ENCODE results near the gene C9orf152. TPM values are rescaled to one million over a fixed set of nuclear protein-coding genes. Genes with fewer than 3 reads are reported as not detected.
A peak's percentile ranks its signal among the peaks of the same experiment; 100 is the strongest.

Gene C9orf152
- total and polyA plus RNA-seq, 9 of the 15 experiments (the other 6 are each of a cell fraction or from before 2014, with no cell fraction given) = not detected

DNA sequence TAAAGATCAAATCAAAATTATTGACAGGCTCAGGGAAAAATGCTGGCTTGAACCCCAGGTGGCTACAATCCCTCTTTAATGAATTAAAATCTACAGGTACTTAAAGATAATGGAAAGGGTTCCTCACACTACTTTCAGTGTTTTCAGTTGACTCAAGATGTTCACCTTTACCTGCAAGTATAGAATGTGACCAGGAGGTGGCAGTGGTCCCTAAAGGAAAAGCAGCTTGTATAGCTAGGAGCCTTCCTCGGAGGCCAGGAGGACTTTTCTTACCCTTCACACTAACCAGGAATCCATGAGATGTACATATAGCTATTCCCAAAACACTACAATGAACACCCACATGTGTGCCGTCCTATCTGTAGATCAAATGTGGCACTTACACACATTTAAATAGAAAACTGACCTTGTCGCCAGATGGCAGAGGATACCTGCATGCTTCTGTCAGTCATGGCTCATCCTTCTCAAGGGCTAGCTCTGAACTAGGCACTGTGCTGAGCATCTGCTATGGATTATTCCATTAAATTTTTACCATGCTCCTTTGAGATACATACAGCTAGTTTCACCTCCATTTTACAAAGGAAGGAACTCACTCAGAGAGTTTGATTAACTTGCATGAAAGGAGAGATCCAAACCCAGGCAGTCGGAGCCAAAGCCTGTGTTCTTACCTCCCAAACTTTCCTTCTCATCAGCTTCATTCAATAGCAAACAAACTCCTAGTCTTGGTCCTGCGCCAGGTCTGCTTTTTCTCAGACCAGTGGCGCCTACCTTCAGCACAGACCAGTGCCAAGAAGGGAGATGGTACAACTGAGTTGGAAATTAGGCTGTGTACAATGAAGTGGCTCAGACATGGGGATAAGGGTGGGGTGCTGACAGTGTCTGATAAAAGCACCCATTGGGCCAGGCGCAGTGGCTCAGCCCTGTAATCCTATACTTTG lies 24.5 kb downstream of the C9orf152 start (continued):
- TF ChIP-seq, protein P1, sequence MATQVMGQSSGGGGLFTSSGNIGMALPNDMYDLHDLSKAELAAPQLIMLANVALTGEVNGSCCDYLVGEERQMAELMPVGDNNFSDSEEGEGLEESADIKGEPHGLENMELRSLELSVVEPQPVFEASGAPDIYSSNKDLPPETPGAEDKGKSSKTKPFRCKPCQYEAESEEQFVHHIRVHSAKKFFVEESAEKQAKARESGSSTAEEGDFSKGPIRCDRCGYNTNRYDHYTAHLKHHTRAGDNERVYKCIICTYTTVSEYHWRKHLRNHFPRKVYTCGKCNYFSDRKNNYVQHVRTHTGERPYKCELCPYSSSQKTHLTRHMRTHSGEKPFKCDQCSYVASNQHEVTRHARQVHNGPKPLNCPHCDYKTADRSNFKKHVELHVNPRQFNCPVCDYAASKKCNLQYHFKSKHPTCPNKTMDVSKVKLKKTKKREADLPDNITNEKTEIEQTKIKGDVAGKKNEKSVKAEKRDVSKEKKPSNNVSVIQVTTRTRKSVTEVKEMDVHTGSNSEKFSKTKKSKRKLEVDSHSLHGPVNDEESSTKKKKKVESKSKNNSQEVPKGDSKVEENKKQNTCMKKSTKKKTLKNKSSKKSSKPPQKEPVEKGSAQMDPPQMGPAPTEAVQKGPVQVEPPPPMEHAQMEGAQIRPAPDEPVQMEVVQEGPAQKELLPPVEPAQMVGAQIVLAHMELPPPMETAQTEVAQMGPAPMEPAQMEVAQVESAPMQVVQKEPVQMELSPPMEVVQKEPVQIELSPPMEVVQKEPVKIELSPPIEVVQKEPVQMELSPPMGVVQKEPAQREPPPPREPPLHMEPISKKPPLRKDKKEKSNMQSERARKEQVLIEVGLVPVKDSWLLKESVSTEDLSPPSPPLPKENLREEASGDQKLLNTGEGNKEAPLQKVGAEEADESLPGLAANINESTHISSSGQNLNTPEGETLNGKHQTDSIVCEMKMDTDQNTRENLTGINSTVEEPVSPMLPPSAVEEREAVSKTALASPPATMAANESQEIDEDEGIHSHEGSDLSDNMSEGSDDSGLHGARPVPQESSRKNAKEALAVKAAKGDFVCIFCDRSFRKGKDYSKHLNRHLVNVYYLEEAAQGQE (IDR thresholded peaks at IDR 0.05; ENCODE audit: borderline replicate concordance) = peak; percentile 90
- TF ChIP-seq, protein P1 (CRISPR knock-in tag; IDR thresholded peaks at IDR 0.05; ENCODE audit: low read depth) = no peak
- peak; percentile 87 for TF ChIP-seq SMC3 (conservative IDR thresholded peaks at IDR 0.05; ENCODE audit: insufficient read depth, low read depth, low read length)
- peak; percentile 70; the same call in 1 of the 2 replicates for TF ChIP-seq STAG1 (CRISPR knock-in tag; IDR thresholded peaks at IDR 0.05; ENCODE audit: borderline replicate concordance)
- TF ChIP-seq, protein P2, sequence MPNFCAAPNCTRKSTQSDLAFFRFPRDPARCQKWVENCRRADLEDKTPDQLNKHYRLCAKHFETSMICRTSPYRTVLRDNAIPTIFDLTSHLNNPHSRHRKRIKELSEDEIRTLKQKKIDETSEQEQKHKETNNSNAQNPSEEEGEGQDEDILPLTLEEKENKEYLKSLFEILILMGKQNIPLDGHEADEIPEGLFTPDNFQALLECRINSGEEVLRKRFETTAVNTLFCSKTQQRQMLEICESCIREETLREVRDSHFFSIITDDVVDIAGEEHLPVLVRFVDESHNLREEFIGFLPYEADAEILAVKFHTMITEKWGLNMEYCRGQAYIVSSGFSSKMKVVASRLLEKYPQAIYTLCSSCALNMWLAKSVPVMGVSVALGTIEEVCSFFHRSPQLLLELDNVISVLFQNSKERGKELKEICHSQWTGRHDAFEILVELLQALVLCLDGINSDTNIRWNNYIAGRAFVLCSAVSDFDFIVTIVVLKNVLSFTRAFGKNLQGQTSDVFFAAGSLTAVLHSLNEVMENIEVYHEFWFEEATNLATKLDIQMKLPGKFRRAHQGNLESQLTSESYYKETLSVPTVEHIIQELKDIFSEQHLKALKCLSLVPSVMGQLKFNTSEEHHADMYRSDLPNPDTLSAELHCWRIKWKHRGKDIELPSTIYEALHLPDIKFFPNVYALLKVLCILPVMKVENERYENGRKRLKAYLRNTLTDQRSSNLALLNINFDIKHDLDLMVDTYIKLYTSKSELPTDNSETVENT (CRISPR knock-in tag; IDR thresholded peaks at IDR 0.05) = no peak
- TF ChIP-seq BHLHE40 (IDR thresholded peaks at IDR 0.05; ENCODE audit: low read length) = 0 out of 2 replicates have a peak, but pooled peaks have one; percentile 11
- TF ChIP-seq, protein P3, sequence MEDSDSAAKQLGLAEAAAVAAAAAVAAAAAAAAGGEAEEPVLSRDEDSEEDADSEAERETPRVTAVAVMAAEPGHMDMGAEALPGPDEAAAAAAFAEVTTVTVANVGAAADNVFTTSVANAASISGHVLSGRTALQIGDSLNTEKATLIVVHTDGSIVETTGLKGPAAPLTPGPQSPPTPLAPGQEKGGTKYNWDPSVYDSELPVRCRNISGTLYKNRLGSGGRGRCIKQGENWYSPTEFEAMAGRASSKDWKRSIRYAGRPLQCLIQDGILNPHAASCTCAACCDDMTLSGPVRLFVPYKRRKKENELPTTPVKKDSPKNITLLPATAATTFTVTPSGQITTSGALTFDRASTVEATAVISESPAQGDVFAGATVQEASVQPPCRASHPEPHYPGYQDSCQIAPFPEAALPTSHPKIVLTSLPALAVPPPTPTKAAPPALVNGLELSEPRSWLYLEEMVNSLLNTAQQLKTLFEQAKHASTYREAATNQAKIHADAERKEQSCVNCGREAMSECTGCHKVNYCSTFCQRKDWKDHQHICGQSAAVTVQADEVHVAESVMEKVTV (CRISPR knock-in tag; IDR thresholded peaks at IDR 0.05) = peak; percentile 85
- TF ChIP-seq, protein P4, sequence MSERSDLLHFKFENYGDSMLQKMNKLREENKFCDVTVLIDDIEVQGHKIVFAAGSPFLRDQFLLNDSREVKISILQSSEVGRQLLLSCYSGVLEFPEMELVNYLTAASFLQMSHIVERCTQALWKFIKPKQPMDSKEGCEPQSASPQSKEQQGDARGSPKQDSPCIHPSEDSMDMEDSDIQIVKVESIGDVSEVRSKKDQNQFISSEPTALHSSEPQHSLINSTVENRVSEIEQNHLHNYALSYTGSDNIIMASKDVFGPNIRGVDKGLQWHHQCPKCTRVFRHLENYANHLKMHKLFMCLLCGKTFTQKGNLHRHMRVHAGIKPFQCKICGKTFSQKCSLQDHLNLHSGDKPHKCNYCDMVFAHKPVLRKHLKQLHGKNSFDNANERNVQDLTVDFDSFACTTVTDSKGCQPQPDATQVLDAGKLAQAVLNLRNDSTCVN (CRISPR knock-in tag; IDR thresholded peaks at IDR 0.05) = no peak
- TF ChIP-seq ZFX (CRISPR knock-in tag; IDR thresholded peaks at IDR 0.05) = no peak
- no peak for TF ChIP-seq MTF1 (CRISPR knock-in tag; IDR thresholded peaks at IDR 0.05; ENCODE audit: borderline replicate concordance)

Measured in K562 (cell line).